ENCODE measurements around the gene IQGAP2. TPM values are rescaled to one million over a fixed set of nuclear protein-coding genes. Genes with fewer than 3 reads are reported as not detected.

IQGAP2 gene
- total RNA-seq, 1 experiment from 2014 or later: not detected

DNA sequence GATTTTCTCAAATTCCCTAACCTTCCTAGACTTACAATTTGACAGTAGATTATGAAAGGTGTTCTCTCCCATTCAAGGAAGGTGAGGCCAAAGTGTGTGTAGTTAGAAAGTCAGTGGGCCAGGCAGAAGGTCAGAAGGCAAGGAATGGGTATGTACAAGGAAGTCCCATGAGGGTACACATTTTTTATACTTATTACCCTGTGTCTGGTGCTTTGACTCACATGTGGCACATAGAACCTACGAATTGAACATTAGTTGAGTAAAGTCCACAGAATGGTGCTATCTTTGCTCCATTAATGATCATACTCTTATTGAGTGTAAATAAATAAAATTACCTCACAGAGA, 55.4 kb downstream of the IQGAP2 start:
- Histone ChIP-seq H3K9me2 (replicated peaks; ENCODE audit: low read length) (no peaks in the 10 kb centered on the region), H3K9me3 (ENCODE audit: low read length) (no peaks in the 10 kb centered on the region), H4K20me1 (ENCODE audit: low read length) (no peaks in the 10 kb centered on the region), H3K79me2 (ENCODE audit: low read length) (no peaks in the 10 kb centered on the region), H3K4me3 (ENCODE audit: low read length) (no peak overlapping the region), H3K27me3 (ENCODE audit: low read length) (peaks cover 33% of the 10 kb centered on the region), H3F3A (ENCODE audit: low read length, unreplicated experiment) (no peaks in the 10 kb centered on the region), H2AFZ (ENCODE audit: low read length) (no peak overlapping the region), H3K36me3 (ENCODE audit: low read depth, low read length) (no peaks in the 10 kb centered on the region), H3K27ac (ENCODE audit: low read length) (no peak overlapping the region), H3K4me1 (ENCODE audit: insufficient read depth, low read length) (no peaks in the 10 kb centered on the region), H3K4me2 (ENCODE audit: low read length) (no peak overlapping the region), H3K9ac (ENCODE audit: low read length) (no peak overlapping the region)
- ChIA-PET CTCF (no interaction called here), POLR2A (ENCODE audit: unreplicated experiment) (no interaction called here)
- intact Hi-C loops (cut with micrococcal nuclease): no loop called here
- TF ChIP-seq EZH2phosphoT487 (IDR thresholded peaks at IDR 0.05; ENCODE audit: borderline replicate concordance, low read length) (no peak), EZH2 (IDR thresholded peaks at IDR 0.05; ENCODE audit: low read length, unreplicated experiment) (no peak)
- TF ChIP-seq, protein P1, sequence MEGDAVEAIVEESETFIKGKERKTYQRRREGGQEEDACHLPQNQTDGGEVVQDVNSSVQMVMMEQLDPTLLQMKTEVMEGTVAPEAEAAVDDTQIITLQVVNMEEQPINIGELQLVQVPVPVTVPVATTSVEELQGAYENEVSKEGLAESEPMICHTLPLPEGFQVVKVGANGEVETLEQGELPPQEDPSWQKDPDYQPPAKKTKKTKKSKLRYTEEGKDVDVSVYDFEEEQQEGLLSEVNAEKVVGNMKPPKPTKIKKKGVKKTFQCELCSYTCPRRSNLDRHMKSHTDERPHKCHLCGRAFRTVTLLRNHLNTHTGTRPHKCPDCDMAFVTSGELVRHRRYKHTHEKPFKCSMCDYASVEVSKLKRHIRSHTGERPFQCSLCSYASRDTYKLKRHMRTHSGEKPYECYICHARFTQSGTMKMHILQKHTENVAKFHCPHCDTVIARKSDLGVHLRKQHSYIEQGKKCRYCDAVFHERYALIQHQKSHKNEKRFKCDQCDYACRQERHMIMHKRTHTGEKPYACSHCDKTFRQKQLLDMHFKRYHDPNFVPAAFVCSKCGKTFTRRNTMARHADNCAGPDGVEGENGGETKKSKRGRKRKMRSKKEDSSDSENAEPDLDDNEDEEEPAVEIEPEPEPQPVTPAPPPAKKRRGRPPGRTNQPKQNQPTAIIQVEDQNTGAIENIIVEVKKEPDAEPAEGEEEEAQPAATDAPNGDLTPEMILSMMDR (conservative IDR thresholded peaks at IDR 0.05; ENCODE audit: low read depth, low read length): no peak
- BruUV-seq (replicated peaks): no TSS peak
- DNase-seq (no peak), ATAC-seq (no peak)

DNA sequence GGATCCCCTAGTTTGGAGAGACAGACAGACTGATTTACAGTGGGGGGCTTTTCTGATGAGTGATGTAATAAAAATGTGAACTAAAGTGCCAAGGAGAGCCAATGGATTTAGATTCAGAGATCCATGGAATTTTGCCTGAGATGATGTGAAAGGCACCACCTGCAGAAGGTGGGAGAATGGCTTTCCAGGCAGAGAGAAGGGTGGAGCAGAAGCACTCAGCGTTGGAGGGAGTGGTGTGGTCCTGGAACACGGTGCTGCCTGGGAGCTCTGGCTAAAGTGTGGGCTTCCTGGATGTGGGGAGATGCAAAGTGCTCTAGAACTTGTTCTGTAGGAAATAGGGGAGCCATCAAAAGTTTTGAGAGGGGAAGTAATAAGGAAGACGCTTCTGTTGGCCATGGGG, 57.0 kb downstream of the IQGAP2 start:
- intact Hi-C loops (cut with micrococcal nuclease): no loop called here
- H3K4me3 ChIP-seq (ENCODE audit: low read length): no peak overlapping the region
- CTCF ChIA-PET: no interaction called here
- H3K36me3 ChIP-seq (ENCODE audit: low read depth, low read length): no peaks in the 10 kb centered on the region
- H4K20me1 ChIP-seq (ENCODE audit: low read length): no peaks in the 10 kb centered on the region
- no peaks in the 10 kb centered on the region for H3K9me3 ChIP-seq (ENCODE audit: low read length)
- no peak for ATAC-seq
- DNase-seq: no peak
- no peak overlapping the region for H3K9ac ChIP-seq (ENCODE audit: low read length)
- H3K79me2 ChIP-seq (ENCODE audit: low read length): no peaks in the 10 kb centered on the region
- H2AFZ ChIP-seq (ENCODE audit: low read length): no peak overlapping the region
- no peak overlapping the region for H3K27ac ChIP-seq (ENCODE audit: low read length)
- no TSS peak for BruUV-seq (replicated peaks)
- POLR2A ChIA-PET (ENCODE audit: unreplicated experiment): no interaction called here
- H3K4me1 ChIP-seq (ENCODE audit: insufficient read depth, low read length): no peaks in the 10 kb centered on the region
- peaks cover 39% of the 10 kb centered on the region for H3K27me3 ChIP-seq (ENCODE audit: low read length)
- no peak overlapping the region for H3K4me2 ChIP-seq (ENCODE audit: low read length)
- H3F3A ChIP-seq (ENCODE audit: low read length, unreplicated experiment): no peaks in the 10 kb centered on the region
- TF ChIP-seq EZH2phosphoT487 (IDR thresholded peaks at IDR 0.05; ENCODE audit: borderline replicate concordance, low read length) (no peak), EZH2 (IDR thresholded peaks at IDR 0.05; ENCODE audit: low read length, unreplicated experiment) (no peak)
- H3K9me2 ChIP-seq (replicated peaks; ENCODE audit: low read length): no peaks in the 10 kb centered on the region

DNA sequence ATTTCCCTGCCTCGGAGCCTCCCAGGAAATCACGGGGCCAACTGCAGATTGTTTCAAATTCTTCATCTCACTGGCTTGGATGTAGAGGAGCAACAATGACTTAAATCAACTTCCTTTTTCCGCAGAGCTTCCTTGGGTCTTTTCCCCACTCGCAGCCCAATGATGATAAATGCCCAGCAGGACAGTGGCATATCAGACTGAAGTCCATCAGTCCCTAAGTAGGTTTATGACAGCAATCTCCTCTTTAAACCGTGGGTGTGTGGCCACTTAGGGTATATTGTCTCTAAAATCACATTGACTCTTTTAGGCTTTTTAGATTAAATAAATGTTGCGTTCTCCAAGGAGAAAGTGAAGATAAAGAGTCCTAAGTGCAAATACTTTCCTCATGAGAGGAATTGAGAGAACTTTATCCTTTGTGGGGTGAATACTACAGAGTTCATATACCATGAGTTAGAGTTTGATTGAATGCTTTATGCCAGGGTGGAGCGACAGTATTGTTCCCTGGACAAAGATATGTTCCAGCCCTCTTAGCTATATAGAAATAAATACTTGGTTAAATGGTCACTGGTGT, 59.1 kb downstream of the IQGAP2 start:
- H3K9me3 ChIP-seq (ENCODE audit: low read length): no peaks in the 10 kb centered on the region
- no peak overlapping the region for H3K9ac ChIP-seq (ENCODE audit: low read length)
- intact Hi-C loops (cut with micrococcal nuclease): no loop called here
- TF ChIP-seq EZH2 (IDR thresholded peaks at IDR 0.05; ENCODE audit: low read length, unreplicated experiment) (no peak), EZH2phosphoT487 (IDR thresholded peaks at IDR 0.05; ENCODE audit: borderline replicate concordance, low read length) (no peak)
- H3F3A ChIP-seq (ENCODE audit: low read length, unreplicated experiment): no peaks in the 10 kb centered on the region
- H2AFZ ChIP-seq (ENCODE audit: low read length): no peak overlapping the region
- no TSS peak for BruUV-seq (replicated peaks)
- H3K27me3 ChIP-seq (ENCODE audit: low read length): peaks cover 38% of the 10 kb centered on the region
- H3K9me2 ChIP-seq (replicated peaks; ENCODE audit: low read length): no peaks in the 10 kb centered on the region
- no peaks in the 10 kb centered on the region for H4K20me1 ChIP-seq (ENCODE audit: low read length)
- ChIA-PET CTCF (no interaction called here), POLR2A (ENCODE audit: unreplicated experiment) (no interaction called here)
- H3K4me1 ChIP-seq (ENCODE audit: insufficient read depth, low read length): no peaks in the 10 kb centered on the region
- H3K79me2 ChIP-seq (ENCODE audit: low read length): no peaks in the 10 kb centered on the region
- no peak overlapping the region for H3K4me3 ChIP-seq (ENCODE audit: low read length)
- DNase-seq (no peak), ATAC-seq (no peak)
- H3K4me2 ChIP-seq (ENCODE audit: low read length): no peak overlapping the region
- no peak overlapping the region for H3K27ac ChIP-seq (ENCODE audit: low read length)
- H3K36me3 ChIP-seq (ENCODE audit: low read depth, low read length): no peaks in the 10 kb centered on the region

DNA sequence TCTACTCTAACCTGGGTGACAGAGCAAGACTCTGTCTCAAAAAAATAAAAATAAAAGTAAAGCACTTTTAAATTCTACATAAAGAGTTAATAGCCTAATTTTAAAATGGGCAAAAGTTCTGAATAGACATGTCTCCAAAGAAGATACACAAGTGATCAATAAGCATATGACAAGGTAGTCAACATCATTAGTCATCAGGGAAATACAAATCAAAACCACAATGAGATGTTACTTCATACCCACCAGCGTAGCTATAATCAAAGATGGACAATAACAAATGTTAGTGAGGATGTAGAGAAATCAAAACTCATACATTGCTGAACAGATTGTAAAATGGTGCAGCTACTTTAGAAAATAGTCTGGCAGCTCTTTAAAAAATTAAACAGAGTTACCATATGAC, 64.1 kb downstream of the IQGAP2 start:
- Histone ChIP-seq H3K27me3 (ENCODE audit: low read length) (peaks cover 51% of the 10 kb centered on the region), H3K9me2 (replicated peaks; ENCODE audit: low read length) (no peaks in the 10 kb centered on the region), H4K20me1 (ENCODE audit: low read length) (no peaks in the 10 kb centered on the region), H3K4me1 (ENCODE audit: insufficient read depth, low read length) (no peaks in the 10 kb centered on the region), H3F3A (ENCODE audit: low read length, unreplicated experiment) (no peaks in the 10 kb centered on the region), H2AFZ (ENCODE audit: low read length) (no peak overlapping the region), H3K4me2 (ENCODE audit: low read length) (no peak overlapping the region), H3K27ac (ENCODE audit: low read length) (no peak overlapping the region), H3K9ac (ENCODE audit: low read length) (no peak overlapping the region), H3K9me3 (ENCODE audit: low read length) (no peaks in the 10 kb centered on the region), H3K36me3 (ENCODE audit: low read depth, low read length) (no peaks in the 10 kb centered on the region), H3K79me2 (ENCODE audit: low read length) (no peaks in the 10 kb centered on the region), H3K4me3 (ENCODE audit: low read length) (no peak overlapping the region)
- ATAC-seq: no peak
- intact Hi-C loops (cut with micrococcal nuclease): no loop called here
- CTCF ChIA-PET: no interaction called here
- TF ChIP-seq, protein P1 (conservative IDR thresholded peaks at IDR 0.05; ENCODE audit: low read depth, low read length): no peak
- no peak for TF ChIP-seq EZH2phosphoT487 (IDR thresholded peaks at IDR 0.05; ENCODE audit: borderline replicate concordance, low read length)
- TF ChIP-seq EZH2 (IDR thresholded peaks at IDR 0.05; ENCODE audit: low read length, unreplicated experiment): no peak
- no TSS peak for BruUV-seq (replicated peaks)
- no peak for DNase-seq
- POLR2A ChIA-PET (ENCODE audit: unreplicated experiment): no interaction called here

Data from PC-3 (cell line).